Activated T-helper 17 cell treated with anti-CD3 and anti-CD28 coated beads, Interleukin-2, amount 50 U/mL, for 72 hours (primary cell): Measurements from ENCODE around the gene TTBK2. TPM values are rescaled to one million over a fixed set of nuclear protein-coding genes. Genes with fewer than 3 reads are reported as not detected.
"Not testable (repeated sequence)": the region's sequence is repeated elsewhere in the genome, so short reads cannot be mapped to it uniquely, and the experiment has no call there.

Experiments used
- ATAC-seq: fragments of 150-1000 bp; cut with Tn5 transposase; replicated peaks from 2 replicates; pipeline ENCODE4 v1.10.0; 2021; ENCODE audit warnings: mild to moderate bottlenecking, moderate library complexity
- H3K27ac Mint-ChIP-seq: one replicate; pipeline ENCODE4 v1.8.0; 2022; ENCODE audit warnings: mixed read lengths
- H3K27me3 Mint-ChIP-seq: one replicate; pipeline ENCODE4 v1.8.0; 2022; ENCODE audit warnings: mixed read lengths
- H3K36me3 Mint-ChIP-seq: one replicate; pipeline ENCODE4 v1.8.0; 2022; ENCODE audit warnings: low read depth, mild to moderate bottlenecking, mixed read lengths
- H3K4me1 Mint-ChIP-seq: one replicate; pipeline ENCODE4 v1.8.0; 2022; ENCODE audit warnings: mixed read lengths
- H3K4me3 Mint-ChIP-seq: one replicate; pipeline ENCODE4 v1.8.0; 2022; ENCODE audit warnings: mild to moderate bottlenecking, mixed read lengths
- H3K9me3 Mint-ChIP-seq: one replicate; pipeline ENCODE4 v1.8.0; 2022; ENCODE audit warnings: mixed read lengths
- total RNA-seq, 2 donors: library from RNA; stranded (reverse); gene quantifications; one replicate each; pipeline ENCODE4 v1.2.3, GENCODE V29; 2022

The TTBK2 gene
- total RNA-seq, 2 donors from 2014 or later = 8.1 to 10.7 TPM

- Mint-ChIP-seq H3K9me3 (no peaks in the 10 kb centered on the region), H3K27ac (peak overlapping the region; percentile 92), H3K36me3 (peaks cover 11% of the 10 kb centered on the region), H3K4me3 (peak overlapping the region; percentile 97), H3K27me3 (no peaks in the 10 kb centered on the region), H3K4me1 (peaks cover 17% of the 10 kb centered on the region)
- peak; percentile 24 for ATAC-seq
Measured at GRCh38 chr15:42919799-42920518, 619 bp downstream of the TTBK2 start.

- peak overlapping the region; percentile 92 for H3K27ac Mint-ChIP-seq
- H3K9me3 Mint-ChIP-seq = no peaks in the 10 kb centered on the region
- peaks cover 11% of the 10 kb centered on the region for H3K36me3 Mint-ChIP-seq
- H3K27me3 Mint-ChIP-seq = no peaks in the 10 kb centered on the region
- H3K4me3 Mint-ChIP-seq = peak overlapping the region; percentile 97
- H3K4me1 Mint-ChIP-seq = peaks cover 17% of the 10 kb centered on the region
- ATAC-seq = peak; percentile 13
Measured at GRCh38 chr15:42919308-42919707, 1.3 kb downstream of the TTBK2 start.

- Mint-ChIP-seq H3K27me3 (no peaks in the 10 kb centered on the region), H3K9me3 (no peaks in the 10 kb centered on the region), H3K27ac (no peak overlapping the region), H3K4me1 (peaks cover 17% of the 10 kb centered on the region), H3K4me3 (peak overlapping the region; percentile 97), H3K36me3 (peaks cover 11% of the 10 kb centered on the region)
- no peak for ATAC-seq
Measured at GRCh38 chr15:42918047-42918446, 2.5 kb downstream of the TTBK2 start.

DNA sequence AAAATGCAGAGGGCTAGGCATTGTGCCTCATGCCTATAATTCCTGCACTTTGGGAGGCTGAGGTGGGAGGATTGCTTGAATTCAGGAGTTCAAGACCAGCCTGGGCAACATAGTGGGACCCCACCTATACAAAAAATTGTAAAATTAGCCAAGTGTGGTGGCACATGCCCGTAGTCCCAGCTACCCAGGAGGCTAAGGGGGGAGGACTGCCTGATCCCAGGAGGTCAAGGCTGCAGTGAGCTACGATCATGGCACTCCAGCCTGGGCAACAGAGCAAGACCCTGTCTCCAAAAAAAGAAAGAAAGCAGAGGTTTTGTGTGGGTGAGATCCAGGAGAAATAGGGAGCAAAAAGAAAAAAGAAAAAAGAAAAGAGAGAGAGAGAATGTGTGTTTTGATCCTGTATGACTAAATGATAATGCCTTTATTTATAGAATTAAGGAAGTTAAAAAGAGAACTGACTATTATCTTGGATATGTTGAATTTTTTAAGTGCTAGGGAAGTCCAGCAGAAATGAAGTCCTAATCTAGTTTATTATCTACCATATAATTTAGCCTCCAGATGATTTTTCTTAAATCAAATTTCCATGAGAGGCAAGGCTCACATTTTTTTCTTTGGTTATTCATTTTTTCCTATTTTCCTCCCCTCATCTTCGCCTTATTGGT, 4.8 kb downstream of the TTBK2 start:
- no peak for ATAC-seq
- Mint-ChIP-seq H3K27me3 (no peaks in the 10 kb centered on the region), H3K27ac (no peak overlapping the region), H3K4me3 (no peak overlapping the region), H3K36me3 (peaks cover 8% of the 10 kb centered on the region), H3K9me3 (no peaks in the 10 kb centered on the region), H3K4me1 (peaks cover 21% of the 10 kb centered on the region)

DNA sequence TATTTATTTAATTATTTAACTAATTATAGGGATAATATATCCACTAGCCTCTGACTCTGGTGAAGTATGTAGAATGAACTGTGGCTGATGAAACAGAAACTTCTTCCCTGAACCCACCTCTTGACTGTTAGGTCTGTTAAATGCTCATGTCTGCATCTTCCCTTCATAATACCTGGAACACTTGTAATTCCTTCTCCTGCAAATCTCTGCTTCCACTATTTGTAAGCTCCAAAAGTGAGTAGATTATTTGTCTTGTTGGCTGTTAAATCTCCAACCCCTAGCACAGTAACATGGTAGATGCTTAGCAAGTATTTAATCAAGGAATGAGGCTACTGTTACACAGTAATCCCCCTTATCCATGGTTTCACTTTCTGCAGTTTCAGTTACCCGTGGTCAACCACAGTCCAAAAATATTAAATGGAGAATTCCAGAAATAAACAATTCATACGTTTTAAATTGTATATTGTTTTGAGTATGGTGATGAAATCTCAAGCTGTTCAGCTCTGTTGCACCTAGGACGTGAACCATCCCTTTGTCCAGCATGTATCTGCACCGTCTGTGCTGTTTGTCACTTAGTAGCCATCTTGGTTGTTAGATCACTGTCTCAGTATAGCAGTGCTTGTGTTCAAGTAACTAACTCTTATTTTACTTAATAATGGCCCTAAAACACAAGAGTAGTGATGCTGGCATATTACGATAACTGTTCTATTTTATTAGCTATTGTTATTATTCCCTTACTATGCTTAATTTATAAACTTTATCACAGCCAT, 5.7 kb downstream of the TTBK2 start:
- Mint-ChIP-seq H3K27ac (no peak overlapping the region), H3K36me3 (peaks cover 5% of the 10 kb centered on the region), H3K27me3 (no peaks in the 10 kb centered on the region), H3K4me3 (no peak overlapping the region), H3K9me3 (no peaks in the 10 kb centered on the region), H3K4me1 (peaks cover 20% of the 10 kb centered on the region)
- no peak for ATAC-seq

DNA sequence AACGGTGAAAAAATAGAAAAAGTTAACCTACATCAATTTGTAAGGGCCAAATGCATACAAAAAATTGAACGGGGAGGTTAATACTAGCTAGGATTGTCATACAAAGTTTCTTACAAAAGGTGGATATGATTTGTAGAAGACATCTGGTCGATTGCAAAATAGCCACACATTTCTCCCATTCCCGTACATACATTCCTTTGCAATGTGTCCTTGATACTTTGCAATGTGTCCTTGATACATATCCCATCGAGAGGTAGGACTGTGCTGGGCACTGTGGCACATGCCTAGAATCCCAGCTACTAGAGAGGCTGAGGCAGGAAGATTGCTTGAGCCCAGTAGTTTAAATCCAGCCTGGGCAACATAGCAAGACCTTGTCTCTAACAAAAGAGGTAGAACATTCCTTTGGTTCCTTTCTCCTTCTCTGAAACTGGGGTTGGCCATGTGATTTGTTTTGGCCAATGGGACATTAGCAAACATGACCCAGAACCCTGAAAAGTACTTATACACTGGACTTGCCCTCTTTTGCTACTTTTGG, 9.5 kb downstream of the TTBK2 start:
- no peaks in the 10 kb centered on the region for H3K27me3 Mint-ChIP-seq
- H3K4me1 Mint-ChIP-seq = peaks cover 10% of the 10 kb centered on the region
- no peak overlapping the region for H3K4me3 Mint-ChIP-seq

GRCh38 chr15:42908538-42908937, 12.0 kb downstream of the TTBK2 start:
- no peak for ATAC-seq
- no peaks in the 10 kb centered on the region for H3K9me3 Mint-ChIP-seq
- H3K27ac Mint-ChIP-seq = no peak overlapping the region
- peaks cover 5% of the 10 kb centered on the region for H3K36me3 Mint-ChIP-seq
- H3K4me3 Mint-ChIP-seq = no peak overlapping the region
- H3K4me1 Mint-ChIP-seq = peaks cover 4% of the 10 kb centered on the region
- H3K27me3 Mint-ChIP-seq = no peaks in the 10 kb centered on the region

More for the DNA sequence above, 9.5 kb downstream of the TTBK2 start:
- ATAC-seq = no peak
- Mint-ChIP-seq H3K27ac (no peak overlapping the region), H3K9me3 (no peaks in the 10 kb centered on the region), H3K36me3 (peaks cover 5% of the 10 kb centered on the region)

- H3K27ac Mint-ChIP-seq = no peak overlapping the region
- no peak for ATAC-seq
- H3K27me3 Mint-ChIP-seq = no peaks in the 10 kb centered on the region
- H3K4me3 Mint-ChIP-seq = no peak overlapping the region
- no peaks in the 10 kb centered on the region for H3K9me3 Mint-ChIP-seq
- H3K4me1 Mint-ChIP-seq = no peaks in the 10 kb centered on the region
- H3K36me3 Mint-ChIP-seq = peaks cover 5% of the 10 kb centered on the region
Measured at GRCh38 chr15:42903388-42904324, 16.9 kb downstream of the TTBK2 start.

DNA sequence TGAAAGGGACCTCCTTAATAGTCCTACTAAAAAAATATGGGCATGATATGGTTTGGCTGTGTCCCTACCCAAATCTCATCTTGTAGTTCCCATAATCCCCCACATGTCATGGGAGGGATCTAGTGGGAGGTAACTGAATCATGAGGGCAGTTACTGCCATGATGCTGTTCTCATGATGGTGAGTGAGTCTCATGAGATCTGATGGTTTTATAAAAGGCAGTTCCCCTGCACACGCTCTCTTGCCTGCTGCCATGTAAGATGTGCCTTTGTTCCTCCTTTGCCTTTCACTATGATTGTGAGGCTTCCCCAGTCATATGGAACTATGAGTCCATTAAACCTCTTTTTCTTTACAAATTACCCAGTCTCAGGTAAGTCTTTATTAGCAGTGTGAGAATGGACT, 26.7 kb downstream of the TTBK2 start:
- not testable (repeated sequence) for H3K27ac Mint-ChIP-seq, H3K36me3 Mint-ChIP-seq, ATAC-seq, H3K27me3 Mint-ChIP-seq, H3K9me3 Mint-ChIP-seq, H3K4me1 Mint-ChIP-seq, H3K4me3 Mint-ChIP-seq

- no peaks in the 10 kb centered on the region for H3K27me3 Mint-ChIP-seq
Measured at GRCh38 chr15:42891569-42891968, 29.0 kb downstream of the TTBK2 start.

DNA sequence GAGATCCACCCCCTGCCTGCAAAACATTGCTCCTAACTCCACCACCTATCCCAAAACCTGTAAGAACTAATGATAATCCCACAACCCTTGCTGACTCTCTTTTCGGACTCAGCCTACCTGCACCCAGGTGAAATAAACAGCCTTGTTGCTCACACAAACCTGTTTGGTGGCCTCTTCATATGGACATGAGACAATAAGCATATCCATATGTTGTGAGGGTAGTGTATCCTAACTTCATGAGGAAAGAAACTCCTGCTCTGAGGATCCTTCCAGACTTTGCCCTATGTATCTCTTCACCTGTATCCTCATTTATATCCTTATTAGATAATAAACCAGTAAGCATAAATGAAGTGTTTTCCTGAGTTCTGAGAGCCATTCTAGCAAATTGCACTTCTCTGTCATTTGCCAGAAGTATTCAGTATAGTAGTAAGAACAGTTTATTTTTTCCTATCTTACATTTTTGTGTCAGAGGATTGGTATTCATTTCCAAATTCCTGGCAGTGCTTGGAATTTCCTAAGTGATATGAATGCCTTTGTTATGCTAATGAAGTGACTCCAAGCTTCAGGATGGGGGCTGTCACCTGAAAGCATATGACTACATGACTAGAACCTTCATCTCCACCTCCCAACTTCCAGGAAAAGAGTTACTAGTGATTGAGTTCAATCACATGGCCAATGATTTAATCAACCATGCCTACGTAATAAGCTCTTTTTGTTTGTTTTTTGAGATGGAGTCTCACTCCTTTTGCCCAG, 30.2 kb downstream of the TTBK2 start:
- peaks cover 16% of the 10 kb centered on the region for H3K9me3 Mint-ChIP-seq
- H3K36me3 Mint-ChIP-seq = no peaks in the 10 kb centered on the region
- ATAC-seq = no peak
- peaks cover 11% of the 10 kb centered on the region for H3K4me1 Mint-ChIP-seq
- no peak overlapping the region for H3K27ac Mint-ChIP-seq
- H3K27me3 Mint-ChIP-seq = no peaks in the 10 kb centered on the region
- no peak overlapping the region for H3K4me3 Mint-ChIP-seq

More at GRCh38 chr15:42891569-42891968, 29.0 kb downstream of the TTBK2 start:
- no peak overlapping the region for H3K4me3 Mint-ChIP-seq
- H3K4me1 Mint-ChIP-seq = peaks cover 1% of the 10 kb centered on the region
- peaks cover 5% of the 10 kb centered on the region for H3K9me3 Mint-ChIP-seq
- no peak for ATAC-seq
- no peak overlapping the region for H3K27ac Mint-ChIP-seq
- no peaks in the 10 kb centered on the region for H3K36me3 Mint-ChIP-seq

GRCh38 chr15:42887384-42887783, 33.2 kb downstream of the TTBK2 start:
- not testable (repeated sequence) for H3K4me3 Mint-ChIP-seq, H3K36me3 Mint-ChIP-seq, H3K27ac Mint-ChIP-seq, H3K27me3 Mint-ChIP-seq, ATAC-seq
- H3K9me3 Mint-ChIP-seq = peaks cover 17% of the 10 kb centered on the region
- H3K4me1 Mint-ChIP-seq = peaks cover 11% of the 10 kb centered on the region

DNA sequence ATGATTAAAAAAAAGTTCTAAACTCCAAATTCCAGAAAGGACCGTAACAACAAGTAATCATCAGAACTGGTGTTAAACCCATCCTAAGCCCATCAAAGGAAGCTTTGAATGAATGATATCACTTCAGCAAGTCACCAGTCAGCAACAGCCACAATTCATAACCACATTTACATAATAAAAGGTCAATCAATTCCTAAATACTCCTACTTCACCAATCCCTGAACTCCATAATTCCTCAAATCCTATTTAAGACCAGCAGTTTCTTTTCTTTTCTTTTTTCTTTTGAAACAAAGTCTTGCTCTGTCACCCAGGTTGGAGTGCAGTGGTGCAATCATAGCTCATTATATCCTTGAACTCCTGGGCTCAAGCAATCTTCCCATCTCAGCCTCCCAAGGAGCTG, 40.5 kb downstream of the TTBK2 start:
- Mint-ChIP-seq H3K4me1 (peaks cover 5% of the 10 kb centered on the region), H3K4me3 (no peak overlapping the region), H3K27ac (no peak overlapping the region)

More for the DNA sequence above, 40.5 kb downstream of the TTBK2 start:
- ATAC-seq = no peak
- Mint-ChIP-seq H3K27me3 (no peaks in the 10 kb centered on the region), H3K36me3 (peaks cover 14% of the 10 kb centered on the region), H3K9me3 (peaks cover 4% of the 10 kb centered on the region)
